Activated CD8-positive, alpha-beta memory T cell treated with anti-CD3 and anti-CD28 coated beads, Interleukin-2, amount 50 U/mL, for 4 hours (primary cell): ENCODE measurements around the gene ANTKMT.

Experiments used
- DNase-seq: peaks from one replicate; pipeline ENCODE4 v3.0.0-alpha.2; 2020

The ANTKMT gene

GRCh38 chr16:715477-716199 is 5.3 kb upstream of the ANTKMT start:
- no peak for DNase-seq

GRCh38 chr16:716200-716568 is 4.8 kb upstream of the ANTKMT start:
- DNase-seq = no peak

GRCh38 chr16:716768-717325 is 4.1 kb upstream of the ANTKMT start:
- DNase-seq = no peak

GRCh38 chr16:717450-718245 is 3.3 kb upstream of the ANTKMT start:
- DNase-seq = no peak

GRCh38 chr16:718389-718788 is 2.6 kb upstream of the ANTKMT start:
- DNase-seq = no peak

- no peak for DNase-seq
Measured at GRCh38 chr16:718922-719321, 2.0 kb upstream of the ANTKMT start.

- DNase-seq = no peak
Measured at GRCh38 chr16:719815-720446, 1.0 kb upstream of the ANTKMT start.

GRCh38 chr16:720447-720989 is 428 bp upstream of the ANTKMT start:
- peak; percentile 48 for DNase-seq

- DNase-seq = no peak
Measured at GRCh38 chr16:721765-722540, 1.0 kb downstream of the ANTKMT start.

- DNase-seq = no peak
Measured at GRCh38 chr16:722835-723633, 2.1 kb downstream of the ANTKMT start.

GRCh38 chr16:723695-724094 is 2.7 kb downstream of the ANTKMT start:
- DNase-seq = no peak

- no peak for DNase-seq
Measured at GRCh38 chr16:724188-725040, 3.5 kb downstream of the ANTKMT start.

- DNase-seq = no peak
Measured at GRCh38 chr16:725041-725376, 4.1 kb downstream of the ANTKMT start.

GRCh38 chr16:725463-726187 is 4.7 kb downstream of the ANTKMT start:
- no peak for DNase-seq

- no peak for DNase-seq
Measured at GRCh38 chr16:726188-726437, 5.2 kb downstream of the ANTKMT start.

- peak; percentile 71 for DNase-seq
Measured at GRCh38 chr16:726438-727290, 5.7 kb downstream of the ANTKMT start, which contains the start of the genes CCDC78 and HAGHL. TSS of gene CCDC78 (minus strand) at chr16:726443. CDS start at chr16:726367, 76 bp downstream. TSS of gene HAGHL (plus strand) at chr16:727106. CDS start at chr16:727510, 404 bp downstream.

- no peak for DNase-seq
Measured at GRCh38 chr16:727291-727977, 6.5 kb downstream of the ANTKMT start.

GRCh38 chr16:728131-728889 is 7.4 kb downstream of the ANTKMT start:
- DNase-seq = peak; percentile 63
